Mucosa of rectum (tissue), 2 donors: ENCODE measurements around the gene RIN2.

ENCODE experiments used
- H3K27ac ChIP-seq, 2 donors: one replicate each; pipeline ENCODE4 v1.7.0; 2013; ENCODE audit warnings: inconsistent platforms in 2 of 2, low read depth in 2 of 2, low read length in 2 of 2
- H3K27me3 ChIP-seq, 2 donors: one replicate each; pipeline ENCODE4 v1.7.0; 2013; ENCODE audit warnings: low read length in 2 of 2; ENCODE audit not compliant: control insufficient read depth in 2 of 2, insufficient read depth in 2 of 2
- H3K36me3 ChIP-seq, 2 donors: one replicate each; pipeline ENCODE4 v1.7.0; 2013; ENCODE audit warnings: low read length in 2 of 2; ENCODE audit not compliant: control insufficient read depth in 2 of 2, insufficient read depth in 2 of 2
- H3K4me1 ChIP-seq, 2 donors: one replicate each; pipeline ENCODE4 v1.7.0; 2013; ENCODE audit warnings: low read length in 2 of 2, mild to moderate bottlenecking in 1 of 2; ENCODE audit not compliant: control insufficient read depth in 2 of 2, insufficient read depth in 2 of 2
- H3K4me3 ChIP-seq, 2 donors: one replicate each; pipeline ENCODE4 v1.7.0; 2013; ENCODE audit warnings: low read length in 2 of 2
- H3K9ac ChIP-seq, 2 donors: one replicate each; pipeline ENCODE4 v1.7.0; 2013; ENCODE audit warnings: low read length in 2 of 2, low read depth in 1 of 2, mild to moderate bottlenecking in 1 of 2
- H3K9me3 ChIP-seq, 2 donors: one replicate each; pipeline ENCODE4 v1.7.0; 2013; ENCODE audit warnings: low read length in 2 of 2; ENCODE audit not compliant: control insufficient read depth in 2 of 2
- donor health status: healthy.
- donor health status: Normal muscosa, but diverticular disease.

The RIN2 gene

DNA sequence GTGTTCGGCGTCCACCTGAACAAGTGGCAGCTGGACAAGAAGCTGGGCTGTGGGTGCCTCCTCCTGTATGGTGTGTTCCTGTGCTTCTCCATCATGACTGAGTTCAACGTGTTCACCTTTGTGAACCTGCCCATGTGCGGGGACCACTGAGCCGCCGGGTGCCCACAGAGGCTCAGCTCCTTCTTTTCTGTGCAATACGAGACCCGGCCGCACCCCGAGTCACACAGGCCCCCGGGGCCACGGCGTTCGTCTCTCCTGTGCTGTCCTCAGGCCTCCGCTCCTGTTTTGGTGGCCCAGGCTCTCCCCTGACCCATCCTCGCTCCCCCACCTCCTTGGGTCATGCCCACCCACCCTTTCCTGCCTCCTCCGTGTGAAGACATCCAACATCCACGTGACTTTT is 37.1 kb upstream of the RIN2 start:
- Histone ChIP-seq H3K9me3 (no peaks in the 10 kb centered on the region), H3K9ac (no peak overlapping the region), H3K4me1 (no peaks in the 10 kb centered on the region), H3K27me3 (no peaks in the 10 kb centered on the region), H3K36me3 (no peaks in the 10 kb centered on the region), H3K4me3 (no peak overlapping the region), H3K27ac (no peak overlapping the region)

DNA sequence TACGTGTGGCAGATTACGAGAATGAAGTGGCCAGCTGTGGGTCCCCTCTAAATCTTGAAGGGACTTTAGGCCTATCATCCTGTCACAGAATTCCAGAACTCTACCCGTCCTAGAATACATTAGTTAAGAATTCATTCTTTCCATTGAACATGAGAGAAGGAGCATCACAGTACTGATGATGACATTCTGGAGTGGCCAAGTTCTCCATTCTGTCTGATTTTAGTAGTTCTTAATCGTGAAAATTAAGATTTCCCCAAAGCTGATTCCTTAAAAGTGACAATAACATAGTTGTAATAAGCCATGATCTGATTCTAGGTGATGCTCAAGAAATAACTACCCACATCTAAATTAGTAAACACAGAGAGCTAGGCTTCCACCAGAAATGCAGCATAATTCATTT is 35.0 kb upstream of the RIN2 start:
- H3K9me3 ChIP-seq, result no peaks in the 10 kb centered on the region
- H3K9ac ChIP-seq, result no peak overlapping the region
- no peaks in the 10 kb centered on the region for H3K4me1 ChIP-seq
- no peaks in the 10 kb centered on the region for H3K27me3 ChIP-seq
- no peaks in the 10 kb centered on the region for H3K36me3 ChIP-seq
- H3K4me3 ChIP-seq, result no peak overlapping the region
- H3K27ac ChIP-seq, result no peak overlapping the region

GRCh38 chr20:19723813-19724430 is 34.1 kb upstream of the RIN2 start:
- no peak overlapping the region for H3K27ac ChIP-seq
- no peaks in the 10 kb centered on the region for H3K36me3 ChIP-seq
- no peak overlapping the region for H3K4me3 ChIP-seq
- no peak overlapping the region for H3K9ac ChIP-seq
- no peaks in the 10 kb centered on the region for H3K4me1 ChIP-seq
- no peaks in the 10 kb centered on the region for H3K9me3 ChIP-seq
- H3K27me3 ChIP-seq, result no peaks in the 10 kb centered on the region

GRCh38 chr20:19725373-19725772 is 32.7 kb upstream of the RIN2 start:
- Histone ChIP-seq H3K4me3 (no peak overlapping the region), H3K36me3 (no peaks in the 10 kb centered on the region), H3K9me3 (no peaks in the 10 kb centered on the region), H3K4me1 (no peaks in the 10 kb centered on the region), H3K27ac (no peak overlapping the region), H3K27me3 (no peaks in the 10 kb centered on the region), H3K9ac (no peak overlapping the region)

GRCh38 chr20:19725814-19726525 is 32.1 kb upstream of the RIN2 start:
- Histone ChIP-seq H3K9me3 (no peaks in the 10 kb centered on the region), H3K27me3 (no peaks in the 10 kb centered on the region), H3K27ac (no peak overlapping the region), H3K36me3 (no peaks in the 10 kb centered on the region), H3K9ac (no peak overlapping the region), H3K4me3 (no peak overlapping the region), H3K4me1 (no peaks in the 10 kb centered on the region)

GRCh38 chr20:19727251-19727847 is 30.7 kb upstream of the RIN2 start:
- Histone ChIP-seq H3K36me3 (no peaks in the 10 kb centered on the region), H3K27ac (no peak overlapping the region), H3K9ac (no peak overlapping the region), H3K9me3 (no peaks in the 10 kb centered on the region), H3K27me3 (no peaks in the 10 kb centered on the region), H3K4me3 (no peak overlapping the region), H3K4me1 (no peaks in the 10 kb centered on the region)

DNA sequence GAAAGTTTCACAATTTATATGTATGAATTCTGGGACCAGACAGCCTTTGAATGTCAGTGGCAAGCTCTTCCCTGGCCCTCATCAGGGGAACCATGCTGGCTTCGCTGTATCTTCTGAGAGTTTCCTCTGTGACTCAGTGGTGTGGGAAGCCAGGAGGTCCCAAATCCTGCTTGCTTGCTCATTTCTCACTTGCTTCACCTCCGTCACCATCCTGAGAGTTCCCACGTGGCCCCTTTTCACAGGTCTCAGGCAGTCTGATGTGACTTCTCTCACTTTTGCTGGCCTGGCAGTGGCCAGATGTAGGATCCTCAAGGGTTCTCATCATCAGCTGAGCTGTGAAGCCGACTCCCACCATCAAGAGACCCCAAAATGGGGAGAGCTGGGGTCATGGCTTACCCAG is 28.4 kb upstream of the RIN2 start:
- Histone ChIP-seq H3K27ac (no peak overlapping the region), H3K27me3 (no peaks in the 10 kb centered on the region), H3K4me3 (no peak overlapping the region), H3K9me3 (no peaks in the 10 kb centered on the region), H3K36me3 (no peaks in the 10 kb centered on the region), H3K9ac (no peak overlapping the region), H3K4me1 (peaks cover 0 to under 1% of the 10 kb centered on the region in 2 donors)

- H3K27me3 ChIP-seq, result no peaks in the 10 kb centered on the region
- no peaks in the 10 kb centered on the region for H3K36me3 ChIP-seq
- H3K4me3 ChIP-seq, result no peak overlapping the region
- no peaks in the 10 kb centered on the region for H3K9me3 ChIP-seq
- H3K4me1 ChIP-seq, result peaks cover 0 to 9% of the 10 kb centered on the region in 2 donors
- no peak overlapping the region for H3K27ac ChIP-seq
- no peak overlapping the region for H3K9ac ChIP-seq
Observed at GRCh38 chr20:19730706-19731105, 27.4 kb upstream of the RIN2 start.

DNA sequence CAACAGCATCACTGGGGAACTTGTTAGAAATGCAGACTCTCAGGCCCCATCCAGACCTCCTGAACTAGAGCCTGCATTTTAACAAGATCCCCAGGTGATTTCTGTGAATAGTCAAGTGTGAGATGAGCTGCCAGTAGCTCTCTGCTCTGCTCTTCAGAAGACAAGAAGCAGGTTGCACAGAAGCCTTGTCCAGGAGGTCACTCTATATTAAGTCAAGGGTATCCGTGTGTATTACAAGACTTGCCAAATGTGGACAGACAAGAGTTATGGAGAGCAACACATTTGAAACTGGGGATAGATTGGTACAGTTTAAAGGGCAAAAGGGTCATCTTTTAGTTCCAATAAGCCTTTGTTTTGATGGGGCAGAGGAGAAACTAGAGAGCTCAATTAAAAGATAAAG is 23.2 kb upstream of the RIN2 start:
- Histone ChIP-seq H3K27me3 (no peaks in the 10 kb centered on the region), H3K4me1 (peaks cover 9 to 35% of the 10 kb centered on the region in 2 donors), H3K4me3 (no peak overlapping the region), H3K36me3 (no peaks in the 10 kb centered on the region), H3K9me3 (no peaks in the 10 kb centered on the region), H3K27ac (peak overlapping the region; percentile 38 to 55), H3K9ac (peak overlapping the region in 1 of 2 donors; percentile 40)

DNA sequence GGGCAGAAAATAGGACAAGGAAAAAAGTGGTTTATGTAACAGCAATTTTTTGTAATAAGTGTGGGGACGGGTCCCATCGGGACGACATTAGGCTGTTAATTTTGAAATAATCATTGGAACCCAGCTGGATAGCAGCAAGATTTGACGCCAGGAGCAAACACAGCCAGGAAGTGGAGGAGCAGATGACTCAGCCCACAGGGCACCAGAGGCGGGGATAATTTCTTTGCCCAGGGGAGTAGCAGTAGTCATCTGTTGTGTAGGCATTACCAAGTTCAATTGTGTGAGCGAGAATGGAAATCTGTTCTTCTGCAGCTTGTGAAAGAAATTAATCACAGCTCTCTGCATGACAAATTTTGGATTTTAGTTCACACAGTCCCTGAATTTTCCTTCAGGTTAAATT is 22.6 kb upstream of the RIN2 start:
- Histone ChIP-seq H3K36me3 (no peaks in the 10 kb centered on the region), H3K4me3 (no peak overlapping the region), H3K4me1 (peaks cover 9 to 35% of the 10 kb centered on the region in 2 donors), H3K27me3 (no peaks in the 10 kb centered on the region), H3K9me3 (no peaks in the 10 kb centered on the region), H3K27ac (peak overlapping the region; percentile 40 to 75), H3K9ac (peak overlapping the region in 1 of 2 donors; percentile 40)
